ENCODE measurements around the gene KTN1. TPM values are rescaled to one million over a fixed set of nuclear protein-coding genes. Genes with fewer than 3 reads are reported as not detected.

The KTN1 gene
- total and polyA plus RNA-seq, 2 donors, result 102 to 125 TPM

DNA sequence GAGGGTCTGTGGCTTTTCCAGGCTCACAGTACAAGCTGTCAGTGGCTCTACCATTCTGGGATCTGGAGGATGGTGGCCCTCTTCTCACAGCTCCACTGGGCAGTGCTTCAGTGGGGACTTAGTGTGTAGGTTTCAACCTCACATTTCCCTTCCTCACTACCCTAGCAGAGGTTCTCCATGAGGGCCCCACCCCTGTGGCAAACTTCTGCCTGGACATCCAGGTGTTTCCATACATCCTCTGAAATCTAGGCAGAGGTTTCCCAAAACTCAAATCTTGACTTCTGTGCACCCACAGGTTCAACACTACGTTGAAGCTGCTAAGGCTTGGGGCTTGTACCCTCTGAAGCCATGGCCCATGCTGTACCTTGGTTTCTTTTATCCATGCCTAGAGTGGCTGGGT lies 40.3 kb downstream of the KTN1 start:
- Histone ChIP-seq H3K27me3 (ENCODE audit: control insufficient read depth in 2 of 2, insufficient read depth in 1 of 2, low read length in 1 of 2) (no peaks in the 10 kb centered on the region), H3K36me3 (ENCODE audit: control insufficient read depth in 2 of 2, insufficient read depth in 2 of 2, low read length in 1 of 2) (peaks cover 35 to 65% of the 10 kb centered on the region in 2 donors), H3K9me3 (ENCODE audit: control insufficient read depth in 2 of 2, insufficient read depth in 1 of 2, low read length in 1 of 2) (peaks cover 9 to 12% of the 10 kb centered on the region in 2 donors), H3K4me1 (ENCODE audit: control insufficient read depth in 2 of 2, insufficient read depth in 2 of 2, low read length in 2 of 2) (no peaks in the 10 kb centered on the region), H3K27ac (ENCODE audit: low read depth in 1 of 2, low read length in 1 of 2) (no peak overlapping the region), H3K4me3 (ENCODE audit: low read length in 2 of 2) (no peak overlapping the region)
- WGBS, result 96% methylated on average over 1 of the region's 1 CpG
- DNase-seq (ENCODE audit: low read depth in 6 of 9, low spot score in 9 of 9), result no peak

- no peak overlapping the region for H3K27ac ChIP-seq (ENCODE audit: low read depth in 1 of 2, low read length in 1 of 2)
- WGBS, result 97% methylated on average over 3 of the region's 3 CpGs
- H3K4me3 ChIP-seq (ENCODE audit: low read length in 2 of 2), result no peak overlapping the region
- H3K4me1 ChIP-seq (ENCODE audit: control insufficient read depth in 2 of 2, insufficient read depth in 2 of 2, low read length in 2 of 2), result no peaks in the 10 kb centered on the region
- no peak for DNase-seq (ENCODE audit: low read depth in 6 of 9, low spot score in 9 of 9)
- peaks cover 9 to 12% of the 10 kb centered on the region in 2 donors for H3K9me3 ChIP-seq (ENCODE audit: control insufficient read depth in 2 of 2, insufficient read depth in 1 of 2, low read length in 1 of 2)
- H3K27me3 ChIP-seq (ENCODE audit: control insufficient read depth in 2 of 2, insufficient read depth in 1 of 2, low read length in 1 of 2), result no peaks in the 10 kb centered on the region
- H3K36me3 ChIP-seq (ENCODE audit: control insufficient read depth in 2 of 2, insufficient read depth in 2 of 2, low read length in 1 of 2), result peaks cover 33 to 62% of the 10 kb centered on the region in 2 donors
These were observed 41.0 kb downstream of the KTN1 start for GRCh38 chr14:55620981-55621380.

DNA sequence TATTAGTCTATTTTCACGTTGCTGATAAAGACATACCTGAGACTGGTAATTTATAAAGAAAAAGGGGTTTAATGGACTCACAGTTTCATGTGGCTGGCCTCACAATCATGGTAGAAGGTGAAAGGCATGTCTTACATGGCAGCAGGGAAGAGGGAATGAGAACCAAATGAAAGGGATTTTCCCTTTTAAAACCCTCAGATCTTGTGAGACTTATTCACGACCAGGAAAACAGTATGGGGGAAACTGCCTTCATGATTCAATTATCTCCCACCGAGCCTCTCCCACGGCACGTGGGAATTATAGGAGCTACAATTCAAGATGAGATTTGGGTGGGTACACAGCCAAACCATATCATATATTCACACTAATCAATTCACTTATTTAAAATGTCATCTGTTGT lies 41.4 kb downstream of the KTN1 start:
- no peak for DNase-seq (ENCODE audit: low read depth in 6 of 9, low spot score in 9 of 9)
- no peaks in the 10 kb centered on the region for H3K4me1 ChIP-seq (ENCODE audit: control insufficient read depth in 2 of 2, insufficient read depth in 2 of 2, low read length in 2 of 2)
- H3K9me3 ChIP-seq (ENCODE audit: control insufficient read depth in 2 of 2, insufficient read depth in 1 of 2, low read length in 1 of 2), result peaks cover 9 to 12% of the 10 kb centered on the region in 2 donors
- H3K27me3 ChIP-seq (ENCODE audit: control insufficient read depth in 2 of 2, insufficient read depth in 1 of 2, low read length in 1 of 2), result no peaks in the 10 kb centered on the region
- peaks cover 30 to 59% of the 10 kb centered on the region in 2 donors for H3K36me3 ChIP-seq (ENCODE audit: control insufficient read depth in 2 of 2, insufficient read depth in 2 of 2, low read length in 1 of 2)
- no peak overlapping the region for H3K4me3 ChIP-seq (ENCODE audit: low read length in 2 of 2)
- H3K27ac ChIP-seq (ENCODE audit: low read depth in 1 of 2, low read length in 1 of 2), result no peak overlapping the region
- WGBS, result 79% methylated on average over 5 of the region's 5 CpGs

DNA sequence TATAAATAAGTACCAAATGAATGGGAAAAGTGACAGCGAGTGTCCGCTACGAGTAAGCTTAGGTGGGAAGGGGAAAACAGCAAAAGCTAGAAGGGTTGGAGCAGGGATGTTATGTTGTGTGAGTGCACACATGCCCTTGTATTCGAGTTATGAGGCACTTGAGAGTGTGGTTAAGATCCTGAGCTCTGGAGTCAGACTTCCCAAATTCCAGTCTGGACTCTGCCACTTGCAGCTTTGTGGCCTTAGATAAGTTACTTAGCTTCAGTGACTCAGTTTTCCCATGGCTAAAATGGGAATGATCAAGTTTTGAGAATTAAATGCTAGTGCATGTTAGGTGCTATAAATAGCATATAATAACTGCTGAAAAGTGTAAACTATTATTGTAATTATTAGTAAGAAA lies 44.9 kb downstream of the KTN1 start:
- DNase-seq (ENCODE audit: low read depth in 6 of 9, low spot score in 9 of 9), result no peak
- Histone ChIP-seq H3K4me3 (ENCODE audit: low read length in 2 of 2) (no peak overlapping the region), H3K27me3 (ENCODE audit: control insufficient read depth in 2 of 2, insufficient read depth in 1 of 2, low read length in 1 of 2) (no peaks in the 10 kb centered on the region), H3K4me1 (ENCODE audit: control insufficient read depth in 2 of 2, insufficient read depth in 2 of 2, low read length in 2 of 2) (no peaks in the 10 kb centered on the region), H3K27ac (ENCODE audit: low read depth in 1 of 2, low read length in 1 of 2) (no peak overlapping the region), H3K9me3 (ENCODE audit: control insufficient read depth in 2 of 2, insufficient read depth in 1 of 2, low read length in 1 of 2) (peaks cover 7 to 8% of the 10 kb centered on the region in 2 donors), H3K36me3 (ENCODE audit: control insufficient read depth in 2 of 2, insufficient read depth in 2 of 2, low read length in 1 of 2) (peaks cover 24 to 42% of the 10 kb centered on the region in 2 donors)
- 97% methylated on average over 4 of the region's 4 CpGs for WGBS

GRCh38 chr14:55625481-55625880 lies 45.5 kb downstream of the KTN1 start:
- Histone ChIP-seq H3K4me1 (ENCODE audit: control insufficient read depth in 2 of 2, insufficient read depth in 2 of 2, low read length in 2 of 2) (no peaks in the 10 kb centered on the region), H3K27ac (ENCODE audit: low read depth in 1 of 2, low read length in 1 of 2) (no peak overlapping the region), H3K9me3 (ENCODE audit: control insufficient read depth in 2 of 2, insufficient read depth in 1 of 2, low read length in 1 of 2) (peaks cover under 1 to 2% of the 10 kb centered on the region in 2 donors), H3K36me3 (ENCODE audit: control insufficient read depth in 2 of 2, insufficient read depth in 2 of 2, low read length in 1 of 2) (peaks cover 18 to 41% of the 10 kb centered on the region in 2 donors), H3K4me3 (ENCODE audit: low read length in 2 of 2) (no peak overlapping the region), H3K27me3 (ENCODE audit: control insufficient read depth in 2 of 2, insufficient read depth in 1 of 2, low read length in 1 of 2) (no peaks in the 10 kb centered on the region)
- 93% methylated on average over 2 of the region's 2 CpGs for WGBS
- no peak for DNase-seq (ENCODE audit: low read depth in 6 of 9, low spot score in 9 of 9)

DNA sequence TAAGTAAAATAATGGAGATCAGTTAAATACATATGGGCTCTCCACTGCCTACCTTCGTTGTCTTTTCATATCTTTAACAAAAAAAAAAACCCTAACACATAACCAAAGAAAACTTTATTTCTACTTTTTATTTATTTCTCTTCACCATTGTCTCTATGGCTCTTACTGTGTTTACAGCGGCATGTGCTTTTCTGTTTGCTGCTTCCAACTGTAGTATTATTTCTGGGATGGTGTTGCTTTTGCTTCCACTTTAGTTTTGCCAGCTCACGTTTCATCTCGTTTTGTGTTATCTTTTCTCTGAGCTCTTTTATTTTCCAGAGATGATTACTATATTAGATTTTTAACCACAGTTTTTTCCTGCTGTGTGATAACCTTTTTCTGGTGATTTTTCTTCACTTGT lies 46.1 kb downstream of the KTN1 start:
- Histone ChIP-seq H3K27ac (ENCODE audit: low read depth in 1 of 2, low read length in 1 of 2) (no peak overlapping the region), H3K4me1 (ENCODE audit: control insufficient read depth in 2 of 2, insufficient read depth in 2 of 2, low read length in 2 of 2) (no peaks in the 10 kb centered on the region), H3K27me3 (ENCODE audit: control insufficient read depth in 2 of 2, insufficient read depth in 1 of 2, low read length in 1 of 2) (no peaks in the 10 kb centered on the region), H3K4me3 (ENCODE audit: low read length in 2 of 2) (no peak overlapping the region), H3K36me3 (ENCODE audit: control insufficient read depth in 2 of 2, insufficient read depth in 2 of 2, low read length in 1 of 2) (peaks cover 12 to 38% of the 10 kb centered on the region in 2 donors), H3K9me3 (ENCODE audit: control insufficient read depth in 2 of 2, insufficient read depth in 1 of 2, low read length in 1 of 2) (no peaks in the 10 kb centered on the region)
- WGBS, result 95% methylated on average over 4 of the region's 4 CpGs
- DNase-seq (ENCODE audit: low read depth in 6 of 9, low spot score in 9 of 9), result no peak

- Histone ChIP-seq H3K4me1 (ENCODE audit: control insufficient read depth in 2 of 2, insufficient read depth in 2 of 2, low read length in 2 of 2) (no peaks in the 10 kb centered on the region), H3K27me3 (ENCODE audit: control insufficient read depth in 2 of 2, insufficient read depth in 1 of 2, low read length in 1 of 2) (no peaks in the 10 kb centered on the region), H3K9me3 (ENCODE audit: control insufficient read depth in 2 of 2, insufficient read depth in 1 of 2, low read length in 1 of 2) (no peaks in the 10 kb centered on the region), H3K36me3 (ENCODE audit: control insufficient read depth in 2 of 2, insufficient read depth in 2 of 2, low read length in 1 of 2) (peaks cover 7 to 32% of the 10 kb centered on the region in 2 donors), H3K27ac (ENCODE audit: low read depth in 1 of 2, low read length in 1 of 2) (no peak overlapping the region), H3K4me3 (ENCODE audit: low read length in 2 of 2) (no peak overlapping the region)
- no peak for DNase-seq (ENCODE audit: low read depth in 6 of 9, low spot score in 9 of 9)
These were observed 48.4 kb downstream of the KTN1 start for GRCh38 chr14:55628426-55628825.

GRCh38 chr14:55638665-55639064 lies 58.7 kb downstream of the KTN1 start:
- no peak for DNase-seq (ENCODE audit: low read depth in 6 of 9, low spot score in 9 of 9)
- WGBS, result 99% methylated on average over 1 of the region's 1 CpG

DNA sequence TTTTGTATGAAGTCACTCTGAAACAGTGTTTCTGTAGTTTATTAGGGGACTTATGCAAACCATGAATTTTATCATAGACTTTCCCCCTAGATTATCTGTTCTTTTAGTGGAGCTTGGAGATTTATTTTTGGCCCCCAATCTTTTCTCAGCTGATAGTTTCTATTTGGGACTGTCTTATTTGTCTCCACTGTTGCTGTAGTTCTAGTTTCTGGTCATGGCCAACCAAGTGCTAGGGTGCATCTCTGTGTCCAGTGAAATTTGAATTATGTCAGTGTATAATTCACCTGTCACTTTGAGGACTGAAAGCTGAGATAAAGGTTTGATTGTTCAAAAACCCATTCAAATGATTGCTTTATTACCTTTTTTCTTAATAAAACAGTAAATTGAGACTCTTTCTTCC lies 61.3 kb downstream of the KTN1 start:
- Histone ChIP-seq H3K36me3 (ENCODE audit: control insufficient read depth in 2 of 2, insufficient read depth in 2 of 2, low read length in 1 of 2) (peaks cover 5 to 33% of the 10 kb centered on the region in 2 donors), H3K4me1 (ENCODE audit: control insufficient read depth in 2 of 2, insufficient read depth in 2 of 2, low read length in 2 of 2) (no peaks in the 10 kb centered on the region), H3K27me3 (ENCODE audit: control insufficient read depth in 2 of 2, insufficient read depth in 1 of 2, low read length in 1 of 2) (no peaks in the 10 kb centered on the region), H3K4me3 (ENCODE audit: low read length in 2 of 2) (no peak overlapping the region), H3K9me3 (ENCODE audit: control insufficient read depth in 2 of 2, insufficient read depth in 1 of 2, low read length in 1 of 2) (no peaks in the 10 kb centered on the region), H3K27ac (ENCODE audit: low read depth in 1 of 2, low read length in 1 of 2) (no peak overlapping the region)
- DNase-seq (ENCODE audit: low read depth in 6 of 9, low spot score in 9 of 9), result no peak

More at GRCh38 chr14:55638665-55639064, 58.7 kb downstream of the KTN1 start:
- H3K27me3 ChIP-seq (ENCODE audit: control insufficient read depth in 2 of 2, insufficient read depth in 1 of 2, low read length in 1 of 2), result no peaks in the 10 kb centered on the region
- H3K36me3 ChIP-seq (ENCODE audit: control insufficient read depth in 2 of 2, insufficient read depth in 2 of 2, low read length in 1 of 2), result peaks cover 12 to 50% of the 10 kb centered on the region in 2 donors
- no peak overlapping the region for H3K4me3 ChIP-seq (ENCODE audit: low read length in 2 of 2)
- H3K27ac ChIP-seq (ENCODE audit: low read depth in 1 of 2, low read length in 1 of 2), result no peak overlapping the region
- H3K4me1 ChIP-seq (ENCODE audit: control insufficient read depth in 2 of 2, insufficient read depth in 2 of 2, low read length in 2 of 2), result no peaks in the 10 kb centered on the region
- H3K9me3 ChIP-seq (ENCODE audit: control insufficient read depth in 2 of 2, insufficient read depth in 1 of 2, low read length in 1 of 2), result no peaks in the 10 kb centered on the region

GRCh38 chr14:55641954-55642353 lies 61.9 kb downstream of the KTN1 start:
- Histone ChIP-seq H3K27ac (ENCODE audit: low read depth in 1 of 2, low read length in 1 of 2) (no peak overlapping the region), H3K4me3 (ENCODE audit: low read length in 2 of 2) (no peak overlapping the region), H3K27me3 (ENCODE audit: control insufficient read depth in 2 of 2, insufficient read depth in 1 of 2, low read length in 1 of 2) (no peaks in the 10 kb centered on the region), H3K4me1 (ENCODE audit: control insufficient read depth in 2 of 2, insufficient read depth in 2 of 2, low read length in 2 of 2) (no peaks in the 10 kb centered on the region), H3K9me3 (ENCODE audit: control insufficient read depth in 2 of 2, insufficient read depth in 1 of 2, low read length in 1 of 2) (no peaks in the 10 kb centered on the region), H3K36me3 (ENCODE audit: control insufficient read depth in 2 of 2, insufficient read depth in 2 of 2, low read length in 1 of 2) (peaks cover 3 to 27% of the 10 kb centered on the region in 2 donors)
- DNase-seq (ENCODE audit: low read depth in 6 of 9, low spot score in 9 of 9), result no peak

All from thymus (tissue), 11 donors.